Midbrain (tissue), 1 donor: ENCODE results near the gene LCT.
"Not testable (repeated sequence)": the region's sequence is repeated elsewhere in the genome, so short reads cannot be mapped to it uniquely, and the experiment has no call there.

Source experiments
- DNase-seq: peaks from one replicate; lab custom pipeline; 2025; lab: John Stamatoyannopoulos, UW

The LCT gene

DNA sequence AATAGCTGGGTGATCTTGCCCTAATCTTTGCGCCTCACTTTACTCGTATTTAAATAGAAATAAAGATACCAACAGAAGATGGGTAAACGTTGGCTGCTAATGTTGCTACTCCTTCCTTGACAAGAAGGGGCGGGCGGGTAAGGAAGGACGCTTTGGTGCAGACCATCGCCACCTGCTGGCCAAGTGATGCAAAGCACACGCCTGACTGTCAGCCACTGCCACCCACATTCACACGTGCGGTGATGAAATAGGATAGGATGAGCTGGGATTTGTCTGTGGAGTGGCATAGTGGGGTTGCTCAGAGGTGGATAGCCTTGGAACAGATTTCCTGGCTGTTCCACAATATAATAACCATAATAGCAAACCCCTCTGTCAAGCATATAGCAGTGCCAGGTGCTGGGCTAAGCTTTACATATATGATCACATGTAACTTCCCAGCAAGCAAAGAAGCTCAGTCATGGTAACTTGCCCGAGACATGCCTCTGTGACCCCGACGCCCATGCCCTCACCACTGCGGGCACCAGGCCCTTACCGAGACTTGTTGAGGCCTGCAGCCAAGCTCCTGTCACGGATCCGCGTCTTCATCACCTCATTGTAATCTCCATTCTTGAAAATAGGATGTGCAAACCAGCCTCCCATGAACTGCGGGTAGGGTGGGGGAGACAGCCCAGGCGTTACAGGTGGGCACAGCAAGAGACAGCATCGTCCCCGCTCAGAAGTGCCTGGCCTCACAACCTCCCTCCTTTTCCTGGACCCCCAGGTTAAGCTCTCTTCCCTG, 39.3 kb downstream of the LCT start:
- peak; percentile 49 for DNase-seq

DNA sequence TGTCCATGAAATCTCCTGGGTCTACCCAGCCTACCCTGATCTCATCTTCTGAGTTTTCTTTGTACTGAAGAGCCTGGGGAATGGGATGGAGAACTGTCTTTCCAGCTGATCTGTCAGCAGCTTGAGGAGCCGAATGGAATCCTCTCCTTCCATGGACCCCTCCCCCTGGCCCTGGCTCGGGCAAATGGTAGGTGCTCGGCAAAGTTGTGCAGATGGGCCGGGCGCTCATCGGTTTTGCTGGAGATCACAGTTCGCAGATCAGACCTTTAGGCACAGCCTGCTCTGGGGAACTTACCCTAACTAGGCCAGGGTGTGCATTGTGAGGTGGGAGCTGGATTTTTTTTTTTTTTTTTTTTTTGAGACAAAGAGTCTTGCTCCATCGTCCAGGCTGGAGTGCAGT, 40.4 kb downstream of the LCT start:
- DNase-seq, result no peak

DNA sequence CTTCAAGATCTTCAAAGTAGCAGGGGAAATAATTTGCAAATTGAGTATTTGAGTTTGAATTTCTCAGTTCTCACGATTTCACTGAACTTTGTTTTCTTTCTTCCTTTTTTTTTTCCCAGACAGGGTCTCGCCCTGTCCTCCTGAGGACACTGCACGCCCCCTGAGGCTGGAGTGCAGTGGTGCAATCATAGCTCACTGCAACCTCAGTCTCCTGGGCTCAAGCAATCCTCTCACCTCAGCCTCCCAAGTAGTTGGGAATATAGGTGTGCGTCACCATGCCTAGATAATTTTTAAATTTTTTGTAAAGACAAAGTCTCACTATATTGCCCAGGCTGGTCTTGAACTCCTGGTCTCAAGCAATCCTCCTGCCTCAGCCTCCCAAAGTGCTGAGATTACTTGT, 41.3 kb downstream of the LCT start:
- not testable (repeated sequence) for DNase-seq

DNA sequence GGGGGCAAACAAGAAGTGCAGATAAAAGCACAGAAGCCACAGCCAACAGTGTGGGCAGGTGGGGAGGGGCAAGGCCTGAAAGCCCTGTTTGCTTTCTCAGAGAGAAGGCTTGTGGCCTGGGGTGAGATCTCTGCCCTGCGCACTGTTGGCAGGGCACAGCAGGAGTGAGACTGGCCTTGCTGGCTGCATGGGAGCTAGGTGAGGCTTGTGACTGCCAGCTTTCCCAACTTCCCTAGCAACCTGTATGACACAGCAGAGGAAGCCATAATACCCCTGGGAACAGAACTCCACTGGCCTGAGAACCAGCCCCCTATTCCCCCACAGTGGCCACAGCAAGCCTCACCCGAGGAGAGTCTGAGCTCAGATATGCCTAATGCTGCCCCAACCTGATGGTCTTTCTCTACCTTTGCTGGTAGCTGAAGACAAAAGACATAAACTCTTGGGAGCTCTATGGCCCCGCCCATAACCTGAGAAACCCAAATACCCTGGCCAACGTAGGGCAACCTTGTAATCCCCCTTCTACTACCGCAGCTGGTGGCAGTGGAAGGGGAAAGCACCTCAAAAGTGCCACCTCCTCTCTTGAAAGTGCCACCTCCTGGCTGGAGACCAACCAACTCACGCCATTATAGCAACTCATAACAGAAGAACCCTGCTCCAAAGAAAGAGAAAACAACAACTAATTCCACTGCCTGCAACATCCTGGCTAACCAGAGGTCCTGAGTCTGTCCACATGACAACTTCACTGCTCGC, 44.4 kb downstream of the LCT start:
- no peak for DNase-seq

DNA sequence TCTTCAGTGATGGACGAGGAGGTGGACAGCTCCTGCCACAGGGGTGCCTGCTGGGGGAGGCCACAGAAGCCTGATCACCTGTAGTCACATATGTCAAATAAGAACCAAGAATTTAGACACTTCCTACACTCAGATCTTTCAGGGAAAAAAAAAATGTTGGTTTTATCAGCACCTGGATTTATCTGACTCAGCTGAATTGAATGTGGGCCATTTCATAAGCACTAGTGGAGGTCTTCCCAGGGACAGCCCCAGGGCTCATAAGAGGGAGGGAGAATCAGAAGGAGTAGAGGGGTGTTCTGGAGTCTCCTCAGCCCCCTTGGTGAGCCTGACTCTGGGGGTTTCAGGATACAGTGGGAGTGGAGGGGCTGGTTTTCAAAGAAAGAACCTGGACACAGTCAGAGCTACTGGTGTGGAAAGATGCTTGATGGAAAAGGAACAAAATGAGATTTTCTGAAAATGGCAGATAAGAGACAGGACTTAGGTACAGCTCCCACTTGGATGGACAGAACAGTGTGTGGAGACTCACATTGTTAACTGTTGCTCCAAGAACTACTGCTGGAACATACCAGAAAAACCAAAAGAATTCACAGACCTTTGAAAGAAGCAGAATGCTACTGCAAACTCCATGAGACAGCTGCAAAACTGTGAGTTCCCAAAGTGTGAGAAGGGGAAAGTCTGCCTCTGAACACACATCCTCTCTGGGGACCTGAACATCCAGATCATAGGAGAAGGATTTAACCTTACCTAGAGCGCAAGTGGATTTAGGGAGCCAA, 45.4 kb downstream of the LCT start:
- no peak for DNase-seq

DNA sequence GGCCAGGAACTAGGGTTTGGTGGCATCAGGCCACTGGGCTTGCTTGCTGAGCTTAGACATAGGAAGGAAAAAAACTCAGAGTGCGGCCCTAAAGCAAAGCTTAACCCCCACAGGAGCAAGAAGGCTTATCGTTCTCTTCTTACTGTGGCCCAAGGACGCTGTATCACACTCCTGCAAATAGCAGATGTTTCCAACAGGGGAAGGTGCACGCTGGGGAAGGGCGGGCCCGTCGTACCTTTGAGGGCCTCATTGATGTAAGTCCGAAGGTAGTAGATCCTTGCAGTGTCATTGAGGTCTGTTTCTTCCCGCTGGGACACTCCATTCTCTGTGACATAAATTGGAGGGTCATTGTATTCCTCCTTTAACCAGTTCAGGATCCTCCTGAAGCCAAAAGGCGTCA, 46.6 kb downstream of the LCT start:
- DNase-seq, result no peak

DNA sequence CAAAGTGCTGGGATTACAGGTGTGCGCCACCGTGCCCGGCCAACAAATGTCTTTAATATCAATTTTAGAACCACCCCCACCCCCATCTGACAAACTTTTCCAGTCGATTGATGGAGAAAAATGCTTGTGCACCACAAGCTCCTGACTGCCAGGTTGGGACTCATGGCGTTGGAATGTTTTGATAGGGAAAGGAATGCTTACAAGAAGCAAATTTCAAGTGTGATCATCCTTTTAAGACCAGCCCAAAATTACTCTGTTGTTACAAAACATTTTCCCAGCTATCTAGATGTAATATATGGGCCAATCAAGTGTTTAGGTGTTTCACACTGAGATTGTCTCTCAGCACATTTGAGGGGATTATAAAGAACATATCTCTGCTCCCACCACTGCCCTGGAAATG, 50.2 kb downstream of the LCT start:
- DNase-seq, result no peak

DNA sequence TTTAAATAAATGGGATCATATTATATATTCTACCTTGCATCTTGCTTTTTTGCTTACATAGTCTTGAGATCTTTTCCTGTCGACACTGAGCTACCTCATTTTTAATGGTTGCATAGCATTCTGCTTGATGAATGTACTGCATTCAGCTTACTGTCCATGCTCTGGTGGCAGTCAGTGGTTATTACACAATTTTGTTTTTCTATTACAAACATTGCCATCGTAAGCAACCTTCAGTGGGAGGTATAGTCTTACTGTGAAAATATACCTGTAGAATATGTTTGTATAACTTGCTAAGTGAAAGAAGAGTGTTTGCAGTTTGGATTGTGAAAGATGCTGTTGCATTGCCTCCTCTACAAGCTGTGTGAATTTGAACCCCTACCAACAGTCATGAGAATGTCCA, 52.0 kb downstream of the LCT start:
- no peak for DNase-seq

DNA sequence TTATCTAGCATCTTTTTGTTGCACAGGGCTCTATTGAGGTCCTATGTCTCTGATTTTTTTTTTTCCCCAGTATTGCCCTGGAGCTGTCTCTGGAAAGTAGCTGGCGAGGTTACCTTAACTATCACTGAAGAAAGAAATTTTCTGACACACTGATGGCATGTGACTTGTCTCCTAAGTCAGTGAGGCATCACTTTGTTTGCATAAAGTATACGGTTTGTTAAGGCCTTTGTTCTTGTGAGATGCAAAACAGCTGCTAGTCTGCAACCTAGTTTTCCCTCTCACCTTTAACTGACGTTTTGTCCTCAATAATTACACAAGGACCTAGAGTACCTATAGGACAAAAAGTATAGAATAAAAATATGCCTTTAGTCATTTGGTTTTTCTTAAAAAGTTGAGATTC, 53.5 kb downstream of the LCT start:
- no peak for DNase-seq

DNA sequence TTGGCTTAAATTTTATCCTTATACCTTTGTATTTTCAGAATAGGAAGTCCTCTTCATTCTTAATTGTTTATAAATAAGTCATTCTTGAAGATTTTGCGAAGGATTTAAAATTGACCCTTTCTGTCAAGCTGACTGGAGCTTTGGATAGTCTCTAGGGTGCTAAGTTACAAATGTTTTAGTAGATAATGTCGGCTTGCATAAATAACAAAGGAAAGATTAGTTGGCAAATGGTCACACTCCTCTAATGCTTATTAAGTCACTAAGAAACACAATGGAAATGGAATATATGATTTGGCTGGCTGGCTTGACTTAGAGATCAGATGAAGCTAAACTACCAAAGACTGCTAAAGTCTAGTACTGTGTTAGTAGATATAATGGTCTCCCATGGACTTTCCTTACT, 54.8 kb downstream of the LCT start:
- no peak for DNase-seq

DNA sequence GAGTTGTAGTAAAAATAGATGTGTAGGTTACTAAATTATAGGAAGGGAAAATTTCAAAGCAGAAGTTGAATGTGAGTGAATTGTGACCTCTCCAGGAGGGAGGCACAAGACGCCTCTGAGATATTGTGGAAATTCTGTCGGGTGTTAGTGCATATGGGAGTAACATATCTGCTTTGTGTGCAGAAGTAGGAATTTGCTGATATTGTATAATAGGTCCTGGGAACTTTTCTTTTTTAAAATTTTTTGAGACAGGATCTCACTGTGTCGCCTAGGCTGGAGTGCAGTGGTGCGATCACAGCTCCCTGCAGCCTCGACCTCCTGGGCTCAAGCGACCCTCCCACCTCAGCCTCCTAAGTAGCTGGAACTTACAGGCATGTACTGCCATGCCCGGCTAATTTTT, 60.6 kb downstream of the LCT start:
- no peak for DNase-seq

DNA sequence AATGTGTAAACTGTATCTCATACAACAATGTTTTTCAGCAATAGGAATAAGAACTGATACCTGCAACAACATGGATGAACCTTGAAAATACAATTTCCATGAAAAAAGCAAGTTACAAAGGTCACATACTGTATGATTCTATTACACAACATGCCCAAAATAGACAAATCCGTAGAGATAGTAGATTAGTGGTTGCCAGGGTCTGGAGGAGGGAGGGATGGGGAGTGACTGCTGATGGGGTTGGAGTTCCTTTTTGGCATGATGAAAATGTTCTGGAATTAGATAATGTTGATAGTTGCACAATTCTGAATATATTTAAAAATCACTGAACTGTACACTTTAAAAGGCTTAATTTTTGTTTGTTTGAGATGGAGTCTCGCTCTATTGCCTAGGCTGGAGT, 61.6 kb downstream of the LCT start:
- no peak for DNase-seq

DNA sequence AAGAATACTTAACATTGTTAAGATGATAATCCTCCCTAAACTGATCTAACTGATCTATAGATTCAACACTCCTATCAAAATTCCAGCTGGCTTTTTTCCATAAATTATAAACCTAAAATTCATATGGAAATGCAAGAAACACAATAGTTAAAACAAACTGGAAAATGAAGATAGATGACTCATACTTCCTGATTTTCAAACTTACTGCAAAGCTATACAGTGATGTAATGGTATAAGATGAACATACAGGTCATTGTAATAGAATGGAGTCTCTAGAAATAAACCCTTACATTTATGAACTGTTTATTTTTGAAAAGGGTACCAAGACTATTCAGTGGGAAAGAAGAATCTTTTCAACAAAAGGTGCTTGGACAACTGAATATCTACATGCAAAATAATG, 63.1 kb downstream of the LCT start:
- DNase-seq, result no peak

DNA sequence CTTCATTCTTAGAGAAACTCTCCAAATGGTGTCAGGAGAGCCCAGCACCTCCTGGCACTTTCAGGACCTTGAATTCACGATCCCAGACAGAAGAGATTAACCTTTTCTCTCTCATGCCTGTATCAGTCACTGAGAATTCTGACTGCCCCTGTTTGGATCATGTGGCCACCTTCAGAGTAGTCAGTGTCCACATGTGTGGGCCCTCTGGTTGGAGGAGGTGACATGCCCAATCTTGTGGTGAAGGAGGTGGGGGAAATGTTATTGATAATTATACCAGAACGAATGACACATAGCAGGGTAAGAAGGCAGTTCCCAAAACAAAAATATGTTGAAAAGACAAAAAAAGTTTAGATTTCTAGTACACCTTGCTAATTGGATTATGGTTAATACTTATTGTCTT, 63.7 kb downstream of the LCT start:
- no peak for DNase-seq

DNA sequence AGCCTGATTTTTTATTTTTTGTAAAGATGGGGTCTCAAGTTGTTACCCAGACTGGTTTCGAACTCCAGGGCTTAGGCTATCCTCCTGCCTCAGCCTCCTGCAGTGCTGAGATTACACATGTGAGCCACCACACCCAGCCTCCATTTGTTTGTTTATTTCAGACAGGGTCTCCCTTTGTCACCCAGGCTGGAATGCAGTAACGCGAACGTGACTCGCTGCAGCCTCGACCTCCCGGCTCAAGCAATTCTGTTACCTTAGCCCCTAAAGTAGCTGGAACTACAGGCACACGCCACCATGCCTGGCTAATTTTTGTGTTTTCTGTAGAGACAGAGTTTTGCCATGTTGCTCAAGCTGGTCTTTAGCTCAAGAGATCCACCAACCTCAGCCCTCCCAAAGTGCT, 68.1 kb downstream of the LCT start:
- DNase-seq, result no peak

DNA sequence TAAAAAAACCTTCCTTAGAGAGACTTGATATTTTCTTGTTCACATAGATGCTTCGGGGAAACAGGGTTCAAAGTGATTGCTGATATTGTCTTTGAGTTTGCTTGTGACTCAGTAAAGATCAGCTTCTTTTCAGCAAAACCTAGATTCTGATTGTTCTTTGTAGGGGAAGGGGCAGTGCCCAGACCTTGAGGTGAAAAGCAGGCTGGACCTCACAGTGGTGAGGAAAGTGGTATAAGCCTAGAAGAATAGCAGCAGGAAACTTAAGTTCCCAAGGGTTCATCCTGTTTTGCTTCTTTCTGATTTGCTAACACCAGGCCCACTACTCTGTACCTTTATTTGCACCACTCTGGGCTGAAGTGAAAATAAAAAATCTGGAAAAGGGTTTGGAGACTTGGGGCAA, 74.5 kb downstream of the LCT start:
- DNase-seq, result no peak

DNA sequence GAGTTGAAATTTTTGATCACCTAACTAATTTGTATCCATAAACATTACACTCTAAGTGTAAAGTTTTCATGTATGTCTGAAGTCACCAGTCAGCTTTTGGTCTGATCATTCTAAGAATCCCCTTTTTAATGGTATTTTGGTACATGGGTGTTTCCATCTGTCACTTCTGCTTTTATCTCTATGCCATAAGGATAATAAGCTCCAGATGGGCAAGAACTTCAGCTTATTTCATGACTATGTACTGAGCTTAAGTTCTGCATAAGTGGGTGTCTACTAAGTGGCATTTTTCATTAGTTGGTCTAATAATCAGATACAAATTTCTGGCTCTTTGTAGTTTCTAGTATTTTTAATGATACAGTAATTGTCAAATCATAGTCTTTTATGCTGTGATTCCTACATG, 75.0 kb downstream of the LCT start:
- DNase-seq, result no peak

DNA sequence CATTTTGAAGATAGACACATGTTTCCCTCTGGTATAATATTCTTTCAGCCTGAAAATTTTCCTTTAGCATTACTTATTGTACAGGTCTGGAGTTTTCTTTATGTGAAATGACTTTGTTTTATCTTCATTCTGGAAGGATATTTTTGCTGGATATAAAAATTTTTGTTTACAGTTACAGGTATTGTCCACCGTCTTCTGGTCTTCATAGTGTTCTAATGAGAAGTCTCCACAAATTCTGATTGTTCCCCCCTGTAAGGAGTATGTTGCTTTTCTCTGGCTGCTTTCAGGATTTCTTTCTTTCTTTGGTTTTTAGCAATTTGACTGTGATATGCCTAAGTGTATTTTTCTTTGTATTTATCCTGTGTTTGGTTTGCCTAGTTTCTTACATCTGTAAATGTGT, 80.3 kb downstream of the LCT start:
- no peak for DNase-seq

DNA sequence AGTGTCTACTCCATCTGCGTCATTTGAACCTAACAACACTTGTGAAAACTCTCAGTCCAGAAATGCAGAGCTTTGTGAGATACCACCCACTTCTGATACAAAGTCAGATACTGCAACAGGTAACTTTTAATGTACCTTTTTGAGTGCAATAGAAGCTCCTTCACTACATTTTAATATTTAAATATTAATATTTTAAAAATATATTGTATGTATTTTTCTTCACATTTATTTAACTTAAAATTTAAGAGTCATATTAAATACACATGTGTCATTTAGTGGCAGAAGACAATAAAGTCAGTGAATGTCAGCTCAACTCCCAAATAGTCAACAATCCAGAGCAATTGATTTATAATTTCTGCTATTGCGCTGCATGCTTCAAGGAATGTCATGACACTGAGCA, 81.4 kb downstream of the LCT start:
- DNase-seq, result no peak

DNA sequence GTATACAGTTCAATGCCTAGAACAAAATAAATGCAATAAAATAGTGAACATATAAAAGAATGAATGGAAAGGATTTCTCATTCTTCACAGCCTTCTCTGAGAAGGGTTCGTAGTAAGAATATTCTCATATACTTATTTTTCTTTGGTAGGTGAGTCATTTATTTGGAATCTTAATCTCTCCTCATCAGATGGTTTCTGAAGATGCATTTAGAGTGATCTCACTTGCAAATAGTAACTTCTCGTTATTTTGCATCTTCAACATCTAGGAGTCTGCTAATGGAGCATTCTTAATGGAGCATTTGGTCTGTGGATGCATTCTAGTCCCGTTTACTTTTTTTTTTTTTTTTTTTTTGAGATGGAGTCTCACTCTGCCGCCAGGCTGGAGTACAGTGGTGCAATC, 91.4 kb downstream of the LCT start:
- DNase-seq, result no peak

DNA sequence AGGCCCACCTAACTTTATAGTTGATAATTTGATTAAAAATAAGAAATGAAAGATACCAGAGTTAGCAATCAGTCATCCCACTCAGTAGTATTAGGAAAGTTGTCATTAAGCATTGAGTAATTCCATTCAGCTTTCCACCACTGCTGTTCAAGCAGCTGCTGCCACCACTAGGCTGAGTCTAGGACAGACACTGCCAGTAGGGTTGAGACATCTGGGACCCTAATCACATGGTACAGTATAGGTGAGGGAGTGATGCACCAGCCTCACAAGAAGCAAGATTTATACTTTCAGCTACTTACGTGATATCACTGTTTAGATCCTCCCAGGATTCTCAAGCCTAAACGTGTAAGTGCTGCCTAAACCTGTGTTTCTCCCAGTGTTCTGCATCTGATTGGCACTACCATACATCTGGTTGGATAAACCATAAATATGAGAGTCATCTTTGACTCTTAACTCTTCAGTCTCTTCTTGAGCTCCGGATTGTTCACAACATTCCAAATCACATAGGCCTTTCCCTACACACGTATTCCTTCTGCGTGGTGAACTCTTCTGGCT, 92.1 kb downstream of the LCT start:
- no peak for DNase-seq

DNA sequence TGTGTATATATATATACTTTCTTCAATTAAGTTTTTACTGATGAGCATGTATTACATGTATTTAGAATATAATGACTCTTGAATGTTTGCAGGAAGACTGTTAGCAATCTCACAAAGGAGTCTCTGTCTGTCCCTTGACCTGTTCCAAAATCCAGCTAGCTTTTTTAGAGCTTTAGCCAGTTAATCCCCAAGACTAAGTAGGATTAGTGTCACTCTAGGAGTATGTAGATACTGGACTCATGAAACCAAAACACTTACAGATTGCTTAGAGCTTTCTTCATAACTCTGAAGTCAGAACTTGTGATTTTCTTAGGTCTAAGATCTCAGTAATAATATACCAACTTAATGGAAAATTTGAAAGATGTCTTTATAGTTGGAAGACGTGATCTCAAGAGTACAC, 93.1 kb downstream of the LCT start:
- DNase-seq, result no peak

DNA sequence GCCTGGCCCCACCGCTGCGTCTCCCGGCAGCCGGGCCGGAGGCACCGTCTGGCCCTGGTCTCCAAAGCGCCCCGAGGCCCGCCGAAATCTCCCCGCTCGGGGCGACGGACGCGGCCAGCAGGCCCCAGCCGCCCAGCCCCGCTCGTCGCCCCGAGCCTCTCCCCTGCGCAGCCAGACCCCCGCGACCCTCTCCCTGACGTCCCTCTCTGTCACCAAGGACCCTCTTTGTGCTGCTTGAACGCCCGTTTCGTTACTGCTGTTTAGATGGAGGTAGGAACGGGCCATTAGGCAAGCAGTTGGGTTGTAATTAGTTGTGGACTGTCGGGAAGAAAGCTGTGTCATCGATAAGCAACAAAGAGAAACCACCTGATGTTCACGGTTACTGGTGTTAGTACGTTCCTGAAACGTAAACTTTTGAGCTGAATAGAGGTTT, 94.6 kb downstream of the LCT start:
- peak; percentile 36 for DNase-seq
